Dermis microvascular lymphatic vessel endothelial cell (primary cell): ENCODE measurements around the gene CDC14B. TPM values are rescaled to one million over a fixed set of nuclear protein-coding genes. Genes with fewer than 3 reads are reported as not detected.

Source experiments
- DNase-seq, 2 donors: peaks; one replicate each; pipeline versions ENCODE4 v3.0.0 to v3.0.0-alpha.2; 2010; ENCODE audit warnings: low read depth in 2 of 2
- total RNA-seq: library from RNA; depleted of rRNA; stranded (reverse); fragments of >200 nt; gene quantifications from 2 replicates; pipeline ENCODE4 v1.2.1, GENCODE V29; 2014

Gene CDC14B
- total RNA-seq, 1 donor from 2014 or later, result 5.6 TPM

- DNase-seq, result no peak
Observed at GRCh38 chr9:96502539-96503373, 116.9 kb downstream of the CDC14B start.

GRCh38 chr9:96501633-96502538 is 117.8 kb downstream of the CDC14B start:
- no peak for DNase-seq

GRCh38 chr9:96500696-96501632 is 118.7 kb downstream of the CDC14B start:
- DNase-seq, result no peak

- DNase-seq, result no peak
Observed at GRCh38 chr9:96499257-96499656, 120.4 kb downstream of the CDC14B start.

- no peak for DNase-seq
Observed at GRCh38 chr9:96498796-96499195, 120.8 kb downstream of the CDC14B start.

GRCh38 chr9:96497117-96497399 is 122.6 kb downstream of the CDC14B start:
- DNase-seq, result no peak

- no peak for DNase-seq
Observed at GRCh38 chr9:96496368-96497116, 123.1 kb downstream of the CDC14B start.

GRCh38 chr9:96495341-96495740 is 124.3 kb downstream of the CDC14B start:
- no peak for DNase-seq

GRCh38 chr9:96494215-96494800 is 125.3 kb downstream of the CDC14B start:
- no peak for DNase-seq

- DNase-seq, result no peak
Observed at GRCh38 chr9:96493757-96494156, 125.9 kb downstream of the CDC14B start.

- DNase-seq, result no peak
Observed at GRCh38 chr9:96492993-96493531, 126.6 kb downstream of the CDC14B start.

GRCh38 chr9:96491880-96492525 is 127.6 kb downstream of the CDC14B start:
- no peak for DNase-seq

GRCh38 chr9:96491079-96491879 is 128.4 kb downstream of the CDC14B start:
- DNase-seq, result no peak

GRCh38 chr9:96490534-96491078 is 129.0 kb downstream of the CDC14B start:
- DNase-seq, result no peak

- no peak for DNase-seq
Observed at GRCh38 chr9:96489482-96489979, 130.1 kb downstream of the CDC14B start.

GRCh38 chr9:96487949-96488348 is 131.7 kb downstream of the CDC14B start:
- peak; percentile 58 to 61 for DNase-seq

GRCh38 chr9:96487029-96487396 is 132.6 kb downstream of the CDC14B start:
- no peak for DNase-seq

- DNase-seq, result no peak
Observed at GRCh38 chr9:96486386-96487028, 133.1 kb downstream of the CDC14B start.
